ENCODE measurements around the gene JAK1. TPM values are rescaled to one million over a fixed set of nuclear protein-coding genes. Genes with fewer than 3 reads are reported as not detected.

JAK1 gene
- total and polyA plus RNA-seq, 9 of the 15 experiments (the other 6 are each of a cell fraction or from before 2014, with no cell fraction given): 9.7 to 44.1 (median 42.5) TPM

- TF ChIP-seq MTA3 (IDR thresholded peaks at IDR 0.05; ENCODE audit: borderline replicate concordance): no peak
- TF ChIP-seq ATF3 (IDR thresholded peaks at IDR 0.05): peak; percentile 92
- TF ChIP-seq ATF3 (CRISPR knock-in tag; conservative IDR thresholded peaks at IDR 0.05): no peak; the same call in 1 of the 2 replicates
- TF ChIP-seq SNRNP70 (optimal IDR thresholded peaks at IDR 0.05; ENCODE audit: low read depth, low read length): no peak
- TF ChIP-seq ELF4 (CRISPR knock-in tag; IDR thresholded peaks at IDR 0.05): no peak
- no peak for TF ChIP-seq TCF15 (CRISPR knock-in tag; IDR thresholded peaks at IDR 0.05)
- no peak for TF ChIP-seq ZSCAN32 (CRISPR knock-in tag; IDR thresholded peaks at IDR 0.05)
Observed at GRCh38 chr1:64986903-64987871, 20.8 kb upstream of the JAK1 start (continued).

GRCh38 chr1:64984737-64985136, 18.4 kb upstream of the JAK1 start:
- H3K36me3 ChIP-seq (ENCODE audit: control insufficient read depth, insufficient read depth, low read length): no peaks in the 10 kb centered on the region
- intact Hi-C loops (cut with micrococcal nuclease): no loop called here
- in situ Hi-C loops (cut with MboI): no loop called here

More at GRCh38 chr1:64984737-64985136, 18.4 kb upstream of the JAK1 start:
- Histone ChIP-seq H2AFZ (ENCODE audit: low read depth, low read length) (no peak overlapping the region), H3K9me3 (replicated peaks; ENCODE audit: control insufficient read depth, insufficient read depth, low read depth, low read length) (no peaks in the 10 kb centered on the region), H3K9ac (ENCODE audit: insufficient read depth in 1 of 2, low read depth in 2 of 2, low read length in 2 of 2) (no peak overlapping the region), H3K79me2 (ENCODE audit: control insufficient read depth, insufficient read depth, low read length) (no peaks in the 10 kb centered on the region), H3K4me1 (replicated peaks in 1 of 2; ENCODE audit: control insufficient read depth in 2 of 2, insufficient read depth in 2 of 2, low read length in 2 of 2) (peaks cover 0 to 3% of the 10 kb centered on the region in 2 experiments; a peak in 2 of 5 replicates), H4K20me1 (replicated peaks; ENCODE audit: control insufficient read depth, insufficient read depth, low read length) (no peaks in the 10 kb centered on the region), H3K4me2 (ENCODE audit: insufficient read depth, low read length) (no peak overlapping the region), H3K4me3 (no peak overlapping the region), H3K27ac (ENCODE audit: extremely low read depth, low read depth, low read length) (no peak overlapping the region), H3K9me1 (ENCODE audit: control insufficient read depth, insufficient read depth, low read length) (no peaks in the 10 kb centered on the region), H3K27me3 (ENCODE audit: control insufficient read depth in 2 of 2, insufficient read depth in 2 of 2, low read length in 2 of 2) (no peaks in the 10 kb centered on the region)
- no TSS peak for BruUV-seq (replicated peaks)
- ChIA-PET POLR2A (no interaction called here), CTCF (ENCODE audit: low intra/inter-chr PET ratio) (no interaction called here)
- TF ChIP-seq TGIF2 (CRISPR knock-in tag; IDR thresholded peaks at IDR 0.05): no peak
- no peak for TF ChIP-seq CXXC5 (CRISPR knock-in tag; IDR thresholded peaks at IDR 0.05)
- TF ChIP-seq THAP7 (CRISPR knock-in tag; IDR thresholded peaks at IDR 0.05): no peak
- no peak for TF ChIP-seq HDAC6 (IDR thresholded peaks at IDR 0.05; ENCODE audit: low read depth, low read length)
- TF ChIP-seq BACH1 (tag; IDR thresholded peaks at IDR 0.05): no peak
- no peak for TF ChIP-seq E2F8 (IDR thresholded peaks at IDR 0.05; ENCODE audit: low read depth, partially characterized antibody)
- FAIRE-seq (no peak), DNase-seq (ENCODE audit: extremely low read depth in 1 of 4, low spot score in 3 of 4) (no peak), ATAC-seq (no peak)
- 31% methylated on average over 3 of the region's 3 CpGs for WGBS (ENCODE audit: insufficient coverage, low coverage, missing lambda C conversion rate)

Measured in K562 (cell line).